ENCODE data around the gene CPA1. TPM values are rescaled to one million over a fixed set of nuclear protein-coding genes. Genes with fewer than 3 reads are reported as not detected.

Gene CPA1
- total and polyA plus RNA-seq, 7 experiments from 2014 or later = not detected

GRCh38 chr7:130356121-130356875, 24.0 kb upstream of the CPA1 start:
- no peaks in the 10 kb centered on the region for H3K27me3 Mint-ChIP-seq
- Histone ChIP-seq H3K36me3 (ENCODE audit: control insufficient read depth in 2 of 3, insufficient read depth in 3 of 3, low read length in 3 of 3) (no peaks in the 10 kb centered on the region), H3K4me3 (ENCODE audit: low read length) (no peak overlapping the region), H3K9me3 (ENCODE audit: control insufficient read depth in 2 of 3, low read length in 3 of 3) (peaks cover 0 to 4% (median 0%) of the 10 kb centered on the region in 3 experiments), H3K27me3 (ENCODE audit: control insufficient read depth in 2 of 2, insufficient read depth in 2 of 2, low read length in 2 of 2) (no peaks in the 10 kb centered on the region), H3K27ac (ENCODE audit: low read depth, low read length) (no peak overlapping the region), H3K4me1 (ENCODE audit: control insufficient read depth in 2 of 2, insufficient read depth in 2 of 2, low read length in 2 of 2) (no peaks in the 10 kb centered on the region)
- H3K9me3 Mint-ChIP-seq = peaks cover 3 to 21% (median 9%) of the 10 kb centered on the region in 11 donors
- ChIA-PET CTCF (no interaction called here), POLR2A (no interaction called here)
- DNase-seq = no peak
- H3K4me1 Mint-ChIP-seq = peaks cover 0 to 9% (median 2%) of the 10 kb centered on the region in 7 donors
- no peak overlapping the region for H3K4me3 Mint-ChIP-seq
- peaks cover 2 to 6% (median 6%) of the 10 kb centered on the region in 5 donors for H3K36me3 Mint-ChIP-seq
- intact Hi-C loops (cut with micrococcal nuclease) = no loop called here
- no peak for ATAC-seq
- H3K27ac Mint-ChIP-seq = peak overlapping the region in 1 of 9 donors; percentile 27

- no peaks in the 10 kb centered on the region for H3K36me3 ChIP-seq (ENCODE audit: control insufficient read depth in 2 of 3, insufficient read depth in 3 of 3, low read length in 3 of 3)
- Mint-ChIP-seq H3K27me3 (no peaks in the 10 kb centered on the region), H3K9me3 (peaks cover 3 to 22% (median 9%) of the 10 kb centered on the region in 11 donors), H3K36me3 (peaks cover 2 to 6% (median 6%) of the 10 kb centered on the region in 5 donors), H3K4me3 (no peak overlapping the region), H3K27ac (peak overlapping the region in 1 of 9 donors; percentile 27), H3K4me1 (peaks cover 0 to 9% (median 0%) of the 10 kb centered on the region in 7 donors)
- POLR2A ChIA-PET = no interaction called here
- no peak overlapping the region for H3K4me3 ChIP-seq (ENCODE audit: low read length)
- H3K27ac ChIP-seq (ENCODE audit: low read depth, low read length) = no peak overlapping the region
- ATAC-seq = no peak
- no peaks in the 10 kb centered on the region for H3K4me1 ChIP-seq (ENCODE audit: control insufficient read depth in 2 of 2, insufficient read depth in 2 of 2, low read length in 2 of 2)
- no peaks in the 10 kb centered on the region for H3K27me3 ChIP-seq (ENCODE audit: control insufficient read depth in 2 of 2, insufficient read depth in 2 of 2, low read length in 2 of 2)
- CTCF ChIA-PET = no interaction called here
- intact Hi-C loops (cut with micrococcal nuclease) = no loop called here
- no peak for DNase-seq
- H3K9me3 ChIP-seq (ENCODE audit: control insufficient read depth in 2 of 3, low read length in 3 of 3) = peaks cover 0 to 4% (median 0%) of the 10 kb centered on the region in 3 experiments
Measured at GRCh38 chr7:130356876-130357611, 23.2 kb upstream of the CPA1 start.

- Mint-ChIP-seq H3K4me1 (peaks cover 0 to 5% (median 0%) of the 10 kb centered on the region in 7 donors), H3K27me3 (peaks cover 0 to 4% (median 0%) of the 10 kb centered on the region in 5 donors), H3K27ac (no peak overlapping the region), H3K4me3 (no peak overlapping the region), H3K9me3 (peaks cover 3 to 22% (median 9%) of the 10 kb centered on the region in 11 donors), H3K36me3 (peaks cover 0 to 6% (median 6%) of the 10 kb centered on the region in 5 donors)
- ATAC-seq (no peak), DNase-seq (no peak)
- ChIA-PET CTCF (no interaction called here), POLR2A (no interaction called here)
- intact Hi-C loops (cut with micrococcal nuclease) = no loop called here
- Histone ChIP-seq H3K4me3 (ENCODE audit: low read length) (no peak overlapping the region), H3K4me1 (ENCODE audit: control insufficient read depth in 2 of 2, insufficient read depth in 2 of 2, low read length in 2 of 2) (no peaks in the 10 kb centered on the region), H3K27me3 (ENCODE audit: control insufficient read depth in 2 of 2, insufficient read depth in 2 of 2, low read length in 2 of 2) (no peaks in the 10 kb centered on the region), H3K9me3 (ENCODE audit: control insufficient read depth in 2 of 3, low read length in 3 of 3) (peaks cover 0 to 4% (median 0%) of the 10 kb centered on the region in 3 experiments), H3K27ac (ENCODE audit: low read depth, low read length) (no peak overlapping the region), H3K36me3 (ENCODE audit: control insufficient read depth in 2 of 3, insufficient read depth in 3 of 3, low read length in 3 of 3) (no peaks in the 10 kb centered on the region)
Measured at GRCh38 chr7:130358471-130358870, 21.8 kb upstream of the CPA1 start.

- ATAC-seq = no peak
- intact Hi-C loops (cut with micrococcal nuclease) = no loop called here
- Histone ChIP-seq H3K4me3 (ENCODE audit: low read length) (no peak overlapping the region), H3K9me3 (ENCODE audit: control insufficient read depth in 2 of 3, low read length in 3 of 3) (peaks cover 0 to 4% (median 0%) of the 10 kb centered on the region in 3 experiments), H3K27me3 (ENCODE audit: control insufficient read depth in 2 of 2, insufficient read depth in 2 of 2, low read length in 2 of 2) (no peaks in the 10 kb centered on the region), H3K4me1 (ENCODE audit: control insufficient read depth in 2 of 2, insufficient read depth in 2 of 2, low read length in 2 of 2) (no peaks in the 10 kb centered on the region), H3K27ac (ENCODE audit: low read depth, low read length) (no peak overlapping the region), H3K36me3 (ENCODE audit: control insufficient read depth in 2 of 3, insufficient read depth in 3 of 3, low read length in 3 of 3) (no peaks in the 10 kb centered on the region)
- Mint-ChIP-seq H3K4me1 (no peaks in the 10 kb centered on the region), H3K27ac (no peak overlapping the region), H3K4me3 (no peak overlapping the region), H3K36me3 (peaks cover 0 to 6% (median 6%) of the 10 kb centered on the region in 5 donors), H3K9me3 (peaks cover 3 to 22% (median 9%) of the 10 kb centered on the region in 11 donors), H3K27me3 (peaks cover 0 to 4% (median 0%) of the 10 kb centered on the region in 5 donors)
- CTCF ChIA-PET = no interaction called here
- no peak for DNase-seq
- POLR2A ChIA-PET = interaction anchor here (0.7 kb wide), 1 partner anchor 94 kb away, joined by 3 read pairs; no protein-coding TSS in a partner anchor
Measured at GRCh38 chr7:130359276-130359857, 20.9 kb upstream of the CPA1 start.

GRCh38 chr7:130360518-130360917, 19.8 kb upstream of the CPA1 start:
- Histone ChIP-seq H3K4me3 (ENCODE audit: low read length) (no peak overlapping the region), H3K9me3 (ENCODE audit: control insufficient read depth in 2 of 3, low read length in 3 of 3) (peaks cover 0 to 4% (median 0%) of the 10 kb centered on the region in 3 experiments), H3K27ac (ENCODE audit: low read depth, low read length) (no peak overlapping the region), H3K4me1 (ENCODE audit: control insufficient read depth in 2 of 2, insufficient read depth in 2 of 2, low read length in 2 of 2) (no peaks in the 10 kb centered on the region), H3K27me3 (ENCODE audit: control insufficient read depth in 2 of 2, insufficient read depth in 2 of 2, low read length in 2 of 2) (no peaks in the 10 kb centered on the region), H3K36me3 (ENCODE audit: control insufficient read depth in 2 of 3, insufficient read depth in 3 of 3, low read length in 3 of 3) (no peaks in the 10 kb centered on the region)
- intact Hi-C loops (cut with micrococcal nuclease) = no loop called here
- ChIA-PET POLR2A (no interaction called here), CTCF (no interaction called here)
- ATAC-seq (no peak), DNase-seq (no peak)
- peaks cover 3 to 22% (median 9%) of the 10 kb centered on the region in 11 donors for H3K9me3 Mint-ChIP-seq
- no peak overlapping the region for H3K27ac Mint-ChIP-seq
- H3K36me3 Mint-ChIP-seq = peaks cover 0 to 6% (median 6%) of the 10 kb centered on the region in 5 donors
- no peak overlapping the region for H3K4me3 Mint-ChIP-seq
- peaks cover 0 to 4% (median 0%) of the 10 kb centered on the region in 5 donors for H3K27me3 Mint-ChIP-seq
- H3K4me1 Mint-ChIP-seq = peaks cover 0 to 6% (median 0%) of the 10 kb centered on the region in 7 donors

- DNase-seq (no peak), ATAC-seq (no peak)
- no peak overlapping the region for H3K27ac Mint-ChIP-seq
- ChIA-PET CTCF (no interaction called here), POLR2A (no interaction called here)
- no peak overlapping the region for H3K27ac ChIP-seq (ENCODE audit: low read depth, low read length)
- no peak overlapping the region for H3K4me3 Mint-ChIP-seq
- intact Hi-C loops (cut with micrococcal nuclease) = no loop called here
- peaks cover 0 to 4% (median 0%) of the 10 kb centered on the region in 5 donors for H3K27me3 Mint-ChIP-seq
- H3K9me3 ChIP-seq (ENCODE audit: control insufficient read depth in 2 of 3, low read length in 3 of 3) = peaks cover 0 to 4% (median 0%) of the 10 kb centered on the region in 3 experiments
- peaks cover 0 to 6% (median 6%) of the 10 kb centered on the region in 5 donors for H3K36me3 Mint-ChIP-seq
- H3K4me1 ChIP-seq (ENCODE audit: control insufficient read depth in 2 of 2, insufficient read depth in 2 of 2, low read length in 2 of 2) = no peaks in the 10 kb centered on the region
- peaks cover 0 to 14% (median 7%) of the 10 kb centered on the region in 7 donors for H3K4me1 Mint-ChIP-seq
- H3K27me3 ChIP-seq (ENCODE audit: control insufficient read depth in 2 of 2, insufficient read depth in 2 of 2, low read length in 2 of 2) = no peaks in the 10 kb centered on the region
- no peak overlapping the region for H3K4me3 ChIP-seq (ENCODE audit: low read length)
- H3K36me3 ChIP-seq (ENCODE audit: control insufficient read depth in 2 of 3, insufficient read depth in 3 of 3, low read length in 3 of 3) = no peaks in the 10 kb centered on the region
- H3K9me3 Mint-ChIP-seq = peaks cover 3 to 22% (median 9%) of the 10 kb centered on the region in 11 donors
Measured at GRCh38 chr7:130361681-130362080, 18.6 kb upstream of the CPA1 start.
